ENCODE data around the gene INPP5A. TPM values are rescaled to one million over a fixed set of nuclear protein-coding genes. Genes with fewer than 3 reads are reported as not detected.

Gene INPP5A
- total and polyA plus RNA-seq, 2 of the 13 experiments (the other 11 are each of a cell fraction or from before 2014, with no cell fraction given) = 17.5 to 37.9 TPM

DNA sequence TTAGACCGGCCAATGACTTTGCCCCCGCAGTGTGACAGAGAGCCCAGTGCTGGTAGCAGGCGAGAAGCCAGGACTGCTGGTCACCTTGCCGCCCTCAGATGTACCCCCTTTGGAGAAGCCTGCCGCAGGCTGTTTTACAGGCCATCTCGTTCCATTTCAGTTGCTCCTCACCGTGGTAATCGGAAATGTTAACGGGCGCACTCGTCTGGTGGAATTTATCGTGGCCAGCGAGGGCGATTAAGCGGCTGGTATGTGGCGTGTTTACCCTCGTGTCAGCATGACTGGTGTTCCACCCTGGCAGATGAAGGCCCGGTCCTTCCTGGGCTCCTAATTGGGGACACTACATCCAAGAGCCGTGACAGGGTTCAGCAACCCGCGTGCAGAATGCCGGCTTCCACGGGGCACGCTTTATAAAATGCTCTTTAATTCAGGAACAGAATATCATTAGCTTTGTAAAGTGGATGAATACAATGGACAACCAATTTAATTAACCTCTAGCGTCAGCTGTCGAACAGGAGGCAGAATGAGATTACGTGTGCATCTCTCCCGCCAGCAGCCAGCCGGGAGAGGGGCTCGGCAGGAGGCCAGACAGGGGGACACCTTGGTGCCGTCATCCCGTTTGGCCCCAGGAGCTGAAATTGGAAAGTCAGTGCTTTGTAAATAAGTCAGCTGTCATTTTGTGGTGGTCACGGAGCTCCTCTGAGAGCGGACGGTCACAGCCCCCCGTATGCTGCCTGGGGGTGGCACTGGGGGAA lies 140.1 kb downstream of the INPP5A start (continued):
- TF ChIP-seq, protein P1, sequence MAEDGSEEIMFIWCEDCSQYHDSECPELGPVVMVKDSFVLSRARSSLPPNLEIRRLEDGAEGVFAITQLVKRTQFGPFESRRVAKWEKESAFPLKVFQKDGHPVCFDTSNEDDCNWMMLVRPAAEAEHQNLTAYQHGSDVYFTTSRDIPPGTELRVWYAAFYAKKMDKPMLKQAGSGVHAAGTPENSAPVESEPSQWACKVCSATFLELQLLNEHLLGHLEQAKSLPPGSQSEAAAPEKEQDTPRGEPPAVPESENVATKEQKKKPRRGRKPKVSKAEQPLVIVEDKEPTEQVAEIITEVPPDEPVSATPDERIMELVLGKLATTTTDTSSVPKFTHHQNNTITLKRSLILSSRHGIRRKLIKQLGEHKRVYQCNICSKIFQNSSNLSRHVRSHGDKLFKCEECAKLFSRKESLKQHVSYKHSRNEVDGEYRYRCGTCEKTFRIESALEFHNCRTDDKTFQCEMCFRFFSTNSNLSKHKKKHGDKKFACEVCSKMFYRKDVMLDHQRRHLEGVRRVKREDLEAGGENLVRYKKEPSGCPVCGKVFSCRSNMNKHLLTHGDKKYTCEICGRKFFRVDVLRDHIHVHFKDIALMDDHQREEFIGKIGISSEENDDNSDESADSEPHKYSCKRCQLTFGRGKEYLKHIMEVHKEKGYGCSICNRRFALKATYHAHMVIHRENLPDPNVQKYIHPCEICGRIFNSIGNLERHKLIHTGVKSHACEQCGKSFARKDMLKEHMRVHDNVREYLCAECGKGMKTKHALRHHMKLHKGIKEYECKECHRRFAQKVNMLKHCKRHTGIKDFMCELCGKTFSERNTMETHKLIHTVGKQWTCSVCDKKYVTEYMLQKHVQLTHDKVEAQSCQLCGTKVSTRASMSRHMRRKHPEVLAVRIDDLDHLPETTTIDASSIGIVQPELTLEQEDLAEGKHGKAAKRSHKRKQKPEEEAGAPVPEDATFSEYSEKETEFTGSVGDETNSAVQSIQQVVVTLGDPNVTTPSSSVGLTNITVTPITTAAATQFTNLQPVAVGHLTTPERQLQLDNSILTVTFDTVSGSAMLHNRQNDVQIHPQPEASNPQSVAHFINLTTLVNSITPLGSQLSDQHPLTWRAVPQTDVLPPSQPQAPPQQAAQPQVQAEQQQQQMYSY (CRISPR knock-in tag; IDR thresholded peaks at IDR 0.05) = no peak
- TF ChIP-seq PRDM4 (CRISPR knock-in tag; IDR thresholded peaks at IDR 0.05; ENCODE audit: borderline replicate concordance) = no peak
- no peak for TF ChIP-seq ZNF207 (IDR thresholded peaks at IDR 0.05; ENCODE audit: borderline replicate concordance)
- no peak for TF ChIP-seq SNRNP70 (IDR thresholded peaks at IDR 0.05; ENCODE audit: low read depth, low read length)
- TF ChIP-seq ZNF576 (CRISPR knock-in tag; IDR thresholded peaks at IDR 0.05) = no peak
- no peak for TF ChIP-seq POLR2AphosphoS2 (IDR thresholded peaks at IDR 0.05; ENCODE audit: low read depth, low read length)
- no peak for TF ChIP-seq ZNF44 (CRISPR knock-in tag; IDR thresholded peaks at IDR 0.05)
- TF ChIP-seq ZNF7 (CRISPR knock-in tag; IDR thresholded peaks at IDR 0.05) = no peak

Data from HepG2 (cell line).